Karpas-422 (cell line): ENCODE measurements around the gene TAAR9. TPM values are rescaled to one million over a fixed set of nuclear protein-coding genes. Genes with fewer than 3 reads are reported as not detected.

Experiments used
- DNase-seq: peaks from one replicate; pipeline ENCODE4 v3.0.0-alpha.2; 2015
- H2AFZ ChIP-seq: fragments of 200-600 bp; sonication (generic); 2 replicates; pipeline ENCODE4 v1.6.1; 2014; ENCODE audit warnings: antibody characterized with exemption, low read length, mixed read lengths
- H3K27ac ChIP-seq: fragments of 200-600 bp; sonication (generic); 2 replicates; pipeline ENCODE4 v1.5.1; 2014; ENCODE audit warnings: mild to moderate bottlenecking, low read length, moderate library complexity
- H3K27me3 ChIP-seq: fragments of 200-600 bp; sonication (generic); 2 replicates; pipeline ENCODE4 v1.6.1; 2014; ENCODE audit warnings: low read length, mixed read lengths
- H3K36me3 ChIP-seq: fragments of 200-600 bp; sonication (generic); 2 replicates; pipeline ENCODE4 v1.6.1; 2014; ENCODE audit warnings: low read length, mixed read lengths; ENCODE audit not compliant: insufficient read depth
- H3K4me1 ChIP-seq: fragments of 200-600 bp; sonication (generic); 2 replicates; pipeline ENCODE4 v1.6.1; 2014; ENCODE audit warnings: mild to moderate bottlenecking, low read length, mixed read lengths
- H3K4me2 ChIP-seq: fragments of 200-600 bp; sonication (generic); 2 replicates; pipeline ENCODE4 v1.6.1; 2014; ENCODE audit warnings: low read length, low read depth, mild to moderate bottlenecking; ENCODE audit not compliant: poor library complexity, severe bottlenecking
- H3K4me3 ChIP-seq: fragments of 200-600 bp; sonication (generic); 2 replicates; pipeline ENCODE4 v1.5.1; 2014; ENCODE audit warnings: mild to moderate bottlenecking, antibody characterized with exemption, low read length, mixed read lengths
- H3K79me2 ChIP-seq: fragments of 200-600 bp; sonication (generic); 2 replicates; pipeline ENCODE4 v1.6.1; 2014; ENCODE audit warnings: mild to moderate bottlenecking, low read length, mixed read lengths
- H3K9ac ChIP-seq: fragments of 200-600 bp; sonication (generic); 2 replicates; pipeline ENCODE4 v1.6.0; 2014; ENCODE audit warnings: low read length
- H3K9me2 ChIP-seq: fragments of 200-600 bp; sonication (generic), shearing (Covaris generic); replicated peaks from 2 replicates; pipeline ENCODE4 v1.6.0; 2014; ENCODE audit warnings: mild to moderate bottlenecking, low read length, moderate library complexity; ENCODE audit not compliant: insufficient read depth
- H3K9me3 ChIP-seq: fragments of 300-700, 200-600 bp; sonication (generic); 2 replicates; pipeline ENCODE4 v1.6.1; 2014; ENCODE audit warnings: low read length, mixed read lengths
- H4K20me1 ChIP-seq: fragments of 200-600 bp; sonication (generic); 2 replicates; pipeline ENCODE4 v1.6.1; 2014; ENCODE audit warnings: mild to moderate bottlenecking, antibody characterized with exemption, low read length, low read depth; ENCODE audit not compliant: insufficient read depth
- total RNA-seq: library from RNA; depleted of rRNA; stranded (reverse); fragments of >200 nt; shearing (Covaris generic); gene quantifications from 2 replicates; pipeline ENCODE4 v1.2.3, GENCODE V29; 2014; ENCODE audit warnings: low replicate concordance; rRNA removed

Gene TAAR9
- total RNA-seq, result not detected in 2 replicates

GRCh38 chr6:132537977-132538376 is at the start of gene TAAR9:
Gene TAAR9, plus strand, starts transcription at chr6:132538277. Its CDS starts 13 bp downstream, at chr6:132538290.
- Histone ChIP-seq H3K27me3 (no peaks in the 10 kb centered on the region), H3K4me3 (no peak within 1 kb of the TSS), H3K9ac (no peak within 1 kb of the TSS), H3K27ac (no peak within 1 kb of the TSS), H3K4me1 (no peaks in the 10 kb centered on the region), H3K9me2 (no peaks in the 10 kb centered on the region), H3K79me2 (no peaks in the 10 kb centered on the region), H3K9me3 (no peaks in the 10 kb centered on the region), H3K4me2 (no peak within 1 kb of the TSS), H2AFZ (no peak within 1 kb of the TSS), H4K20me1 (no peaks in the 10 kb centered on the region), H3K36me3 (no peaks in the 10 kb centered on the region)
- no peak for DNase-seq

- Histone ChIP-seq H3K4me1 (peaks cover 72% of the 10 kb centered on the region), H3K9ac (no peak overlapping the region)
These were observed 48.7 kb upstream of the TAAR9 start for GRCh38 chr6:132489376-132489775.

GRCh38 chr6:132490024-132490423 is 48.1 kb upstream of the TAAR9 start:
- DNase-seq, result peak; percentile 62
- peaks cover 59% of the 10 kb centered on the region for H3K36me3 ChIP-seq
- H2AFZ ChIP-seq, result no peak overlapping the region
- no peaks in the 10 kb centered on the region for H3K27me3 ChIP-seq
- peak overlapping the region; percentile 64 for H3K4me3 ChIP-seq
- no peaks in the 10 kb centered on the region for H3K9me2 ChIP-seq
- H3K27ac ChIP-seq, result peak overlapping the region; percentile 99
- peak overlapping the region; percentile 73 for H3K9ac ChIP-seq
- H3K79me2 ChIP-seq, result peaks cover 97% of the 10 kb centered on the region
- H3K4me2 ChIP-seq, result peak overlapping the region; percentile 74
- no peaks in the 10 kb centered on the region for H4K20me1 ChIP-seq
- H3K9me3 ChIP-seq, result peaks cover 8% of the 10 kb centered on the region
- peaks cover 72% of the 10 kb centered on the region for H3K4me1 ChIP-seq

More at GRCh38 chr6:132489376-132489775, 48.7 kb upstream of the TAAR9 start:
- Histone ChIP-seq H3K27me3 (no peaks in the 10 kb centered on the region), H3K4me2 (peak overlapping the region; percentile 74), H2AFZ (no peak overlapping the region), H3K79me2 (peaks cover 96% of the 10 kb centered on the region), H4K20me1 (no peaks in the 10 kb centered on the region), H3K36me3 (peaks cover 53% of the 10 kb centered on the region), H3K9me2 (no peaks in the 10 kb centered on the region), H3K9me3 (peaks cover 8% of the 10 kb centered on the region), H3K27ac (peak overlapping the region; percentile 99), H3K4me3 (no peak overlapping the region)
- no peak for DNase-seq

- Histone ChIP-seq H3K9ac (peak overlapping the region; percentile 73), H3K4me1 (peaks cover 72% of the 10 kb centered on the region), H3K27ac (peak overlapping the region; percentile 99), H3K9me2 (no peaks in the 10 kb centered on the region), H3K36me3 (peaks cover 60% of the 10 kb centered on the region), H3K27me3 (no peaks in the 10 kb centered on the region), H3K4me3 (peak overlapping the region; percentile 64), H4K20me1 (no peaks in the 10 kb centered on the region), H3K9me3 (peaks cover 8% of the 10 kb centered on the region), H3K4me2 (peak overlapping the region; percentile 74), H2AFZ (no peak overlapping the region), H3K79me2 (peaks cover 95% of the 10 kb centered on the region)
- peak; percentile 79 for DNase-seq
These were observed 47.4 kb upstream of the TAAR9 start for GRCh38 chr6:132490478-132491204.

- DNase-seq, result peak; percentile 86
- H3K27me3 ChIP-seq, result no peaks in the 10 kb centered on the region
- H3K36me3 ChIP-seq, result peaks cover 60% of the 10 kb centered on the region
- peak overlapping the region; percentile 64 for H3K4me3 ChIP-seq
- H3K27ac ChIP-seq, result peak overlapping the region; percentile 99
- H3K4me1 ChIP-seq, result peaks cover 72% of the 10 kb centered on the region
- H3K79me2 ChIP-seq, result peaks cover 89% of the 10 kb centered on the region
- H4K20me1 ChIP-seq, result no peaks in the 10 kb centered on the region
- no peak overlapping the region for H2AFZ ChIP-seq
- H3K9me2 ChIP-seq, result no peaks in the 10 kb centered on the region
- peak overlapping the region; percentile 73 for H3K9ac ChIP-seq
- peaks cover 8% of the 10 kb centered on the region for H3K9me3 ChIP-seq
- peak overlapping the region; percentile 74 for H3K4me2 ChIP-seq
These were observed 46.8 kb upstream of the TAAR9 start for GRCh38 chr6:132491303-132491702.

- H3K9me2 ChIP-seq, result no peaks in the 10 kb centered on the region
- H3K27me3 ChIP-seq, result no peaks in the 10 kb centered on the region
- peaks cover 88% of the 10 kb centered on the region for H3K79me2 ChIP-seq
- peak overlapping the region; percentile 99 for H3K27ac ChIP-seq
- no peak overlapping the region for H2AFZ ChIP-seq
- DNase-seq, result no peak
- peaks cover 77% of the 10 kb centered on the region for H3K4me1 ChIP-seq
- peaks cover 58% of the 10 kb centered on the region for H3K36me3 ChIP-seq
- H3K9me3 ChIP-seq, result peaks cover 8% of the 10 kb centered on the region
- H3K4me3 ChIP-seq, result peak overlapping the region; percentile 64; the same call in 1 of the 2 replicates
- peak overlapping the region; percentile 73 for H3K9ac ChIP-seq
- peak overlapping the region; percentile 74 for H3K4me2 ChIP-seq
- H4K20me1 ChIP-seq, result no peaks in the 10 kb centered on the region
These were observed 46.2 kb upstream of the TAAR9 start for GRCh38 chr6:132491881-132492280.

- no peak overlapping the region for H2AFZ ChIP-seq
- H3K4me2 ChIP-seq, result peak overlapping the region; percentile 81
- no peaks in the 10 kb centered on the region for H3K27me3 ChIP-seq
- DNase-seq, result peak; percentile 42
- peak overlapping the region; percentile 38 for H3K9ac ChIP-seq
- peaks cover 100% of the 10 kb centered on the region for H3K4me1 ChIP-seq
- peak overlapping the region; percentile 52 for H3K4me3 ChIP-seq
- H3K9me3 ChIP-seq, result peaks cover 6% of the 10 kb centered on the region; the same call in 1 of the 2 replicates
- peaks cover 73% of the 10 kb centered on the region for H3K79me2 ChIP-seq
- H3K27ac ChIP-seq, result peak overlapping the region; percentile 99
- no peaks in the 10 kb centered on the region for H3K9me2 ChIP-seq
- peaks cover 43% of the 10 kb centered on the region for H3K36me3 ChIP-seq
- no peaks in the 10 kb centered on the region for H4K20me1 ChIP-seq
These were observed 43.1 kb upstream of the TAAR9 start for GRCh38 chr6:132494954-132495353.

GRCh38 chr6:132495604-132496079 is 42.4 kb upstream of the TAAR9 start:
- H3K27ac ChIP-seq, result peak overlapping the region; percentile 99
- H3K79me2 ChIP-seq, result peaks cover 73% of the 10 kb centered on the region
- peak overlapping the region; percentile 58 for H3K9ac ChIP-seq
- peak overlapping the region; percentile 52 for H3K4me3 ChIP-seq
- peaks cover 6% of the 10 kb centered on the region; the same call in 1 of the 2 replicates for H3K9me3 ChIP-seq
- no peaks in the 10 kb centered on the region for H4K20me1 ChIP-seq
- no peak overlapping the region for H2AFZ ChIP-seq
- H3K36me3 ChIP-seq, result peaks cover 47% of the 10 kb centered on the region
- DNase-seq, result peak; percentile 92
- H3K9me2 ChIP-seq, result no peaks in the 10 kb centered on the region
- H3K4me1 ChIP-seq, result peaks cover 100% of the 10 kb centered on the region
- H3K4me2 ChIP-seq, result peak overlapping the region; percentile 81
- no peaks in the 10 kb centered on the region for H3K27me3 ChIP-seq
